GM21390 (cell line): ENCODE data around the gene OTOGL.
A peak's percentile ranks its signal among the peaks of the same experiment; 100 is the strongest.
"Not testable (repeated sequence)": the region's sequence is repeated elsewhere in the genome, so short reads cannot be mapped to it uniquely, and the experiment has no call there.

Source experiments
- ATAC-seq: cut with Tn5 transposase; IDR thresholded peaks from one replicate; pipeline ENCODE4 v1.9.1; 2021; ENCODE audit not compliant: unreplicated experiment

Gene OTOGL

DNA sequence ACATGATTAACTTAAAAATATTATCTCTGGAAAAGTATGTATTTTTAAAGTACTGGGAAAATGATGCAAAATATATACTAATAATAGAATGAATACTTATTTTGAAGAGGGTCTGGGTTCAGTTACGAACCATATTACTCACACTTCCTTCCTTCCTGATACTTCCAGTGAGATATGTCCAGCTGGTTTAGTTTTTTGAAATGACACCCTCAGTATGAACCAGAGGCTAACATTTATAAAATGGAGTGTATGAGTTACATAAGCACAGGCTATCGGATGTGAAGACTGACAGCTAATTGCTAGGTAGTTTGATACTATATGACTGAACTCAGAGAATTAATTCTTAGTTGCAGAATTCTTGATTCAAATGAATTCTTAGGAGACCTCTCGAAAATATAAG lies 122.9 kb downstream of the OTOGL start:
- peak; percentile 65 for ATAC-seq

DNA sequence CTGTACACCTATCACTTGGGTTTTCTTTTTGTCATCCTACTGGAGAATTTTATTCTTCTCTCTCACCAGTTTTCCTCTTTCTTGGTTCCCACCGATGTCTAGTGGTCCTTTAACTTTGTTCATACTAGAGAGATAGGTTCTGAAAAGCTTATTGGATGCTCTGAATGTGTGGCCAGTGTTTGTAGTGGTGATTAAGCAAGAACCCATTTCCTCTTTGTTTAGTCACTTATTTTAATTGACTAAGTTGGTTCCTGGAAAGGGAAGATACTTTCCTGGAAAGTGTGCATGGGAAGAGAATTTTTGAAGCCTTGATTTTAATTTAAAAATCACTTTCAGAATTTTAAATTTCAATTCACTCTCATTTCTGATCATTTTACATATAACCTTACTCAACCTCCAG lies 127.2 kb downstream of the OTOGL start:
- no peak for ATAC-seq

DNA sequence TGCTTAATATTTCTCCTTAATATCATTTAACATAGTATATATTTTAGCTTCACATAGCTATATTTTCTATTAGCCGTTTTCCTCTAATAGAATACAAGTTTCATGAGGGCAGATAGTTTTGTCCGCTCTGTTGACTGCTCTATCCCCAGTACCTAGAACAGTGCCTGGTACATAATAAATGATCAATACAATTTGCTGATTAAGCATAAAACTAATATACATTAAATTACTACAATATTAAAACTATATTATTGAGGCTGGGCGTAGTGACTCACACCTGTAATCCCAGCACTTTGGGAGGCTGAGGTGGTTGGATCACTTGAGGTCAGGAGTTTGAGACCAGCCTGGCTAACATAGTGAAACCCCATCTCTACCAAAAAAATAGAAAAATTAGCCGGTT lies 128.6 kb downstream of the OTOGL start:
- ATAC-seq = not testable (repeated sequence)

DNA sequence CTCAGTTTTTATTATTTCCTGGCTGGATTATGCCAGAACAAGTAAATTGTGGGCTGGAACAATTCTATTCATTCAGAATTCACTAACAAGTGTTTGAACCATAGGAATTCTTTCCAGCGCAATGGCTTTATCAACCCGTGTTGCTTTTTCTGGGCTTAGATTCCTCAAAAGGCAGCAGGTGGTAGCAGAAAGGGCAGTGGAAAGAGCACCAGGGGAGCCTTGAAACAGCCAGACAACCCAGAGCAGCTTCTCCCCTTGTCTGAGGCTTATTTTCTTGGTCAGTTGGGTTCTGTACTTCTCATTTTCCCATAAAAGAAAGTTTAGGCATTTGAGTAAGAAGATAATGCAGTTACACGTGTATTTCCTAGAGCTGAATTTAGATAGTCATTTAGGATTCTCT lies 130.7 kb downstream of the OTOGL start:
- no peak for ATAC-seq

DNA sequence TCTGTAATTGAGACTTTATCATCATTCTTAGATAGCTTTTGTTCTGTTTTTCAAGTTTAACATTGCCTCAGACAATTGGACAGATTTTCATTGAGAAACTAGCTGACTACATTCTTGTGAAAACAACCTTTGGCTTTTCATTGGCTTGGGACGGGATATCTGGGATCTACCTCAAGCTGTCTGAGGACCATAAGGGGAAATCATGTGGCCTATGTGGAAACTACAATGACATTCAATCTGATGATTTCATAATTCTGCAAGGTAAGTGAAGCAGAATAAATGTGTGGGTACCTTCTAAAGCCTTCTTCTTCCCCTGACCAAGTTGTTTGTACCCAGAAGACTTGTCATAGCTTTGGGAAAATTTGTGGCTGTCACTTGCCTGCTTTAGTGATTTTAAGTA lies 133.5 kb downstream of the OTOGL start:
- ATAC-seq = no peak

DNA sequence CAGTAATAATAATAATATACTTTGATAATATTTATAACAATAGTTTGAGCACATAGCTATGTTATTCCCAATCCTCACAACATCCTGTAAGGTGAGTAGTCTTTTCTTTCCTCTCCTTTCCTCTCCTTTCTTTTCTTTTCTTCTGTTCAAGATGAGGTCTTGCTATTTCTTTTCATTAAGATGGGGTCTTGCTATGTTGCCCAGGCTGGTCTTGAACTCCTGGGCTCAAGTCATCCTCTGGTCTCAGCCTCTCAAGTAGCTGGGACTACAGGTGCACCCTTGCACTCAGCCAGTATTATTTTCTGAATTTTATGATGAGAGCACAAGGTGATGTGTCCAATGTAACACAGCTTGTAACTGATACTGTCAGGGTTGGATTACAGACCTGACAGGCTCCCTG lies 134.6 kb downstream of the OTOGL start:
- ATAC-seq = no peak

DNA sequence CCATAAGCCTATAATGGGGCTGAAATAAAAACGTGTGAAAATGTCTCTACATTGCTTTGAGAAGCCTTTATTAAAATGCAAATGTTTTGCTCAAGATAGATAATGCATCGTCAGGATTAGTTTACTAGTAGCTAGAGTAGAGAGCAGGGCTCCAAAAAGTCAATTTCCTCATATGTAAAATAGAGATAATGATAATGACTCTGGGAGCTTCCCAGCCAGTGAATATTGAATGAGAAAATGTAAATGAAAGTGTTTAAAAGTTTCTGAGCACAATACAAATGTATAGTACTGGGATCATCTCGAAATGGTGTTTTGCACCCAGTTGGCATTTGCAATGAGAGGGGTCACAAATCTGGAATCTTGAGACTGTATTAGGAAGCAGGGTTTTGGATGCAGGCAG lies 135.3 kb downstream of the OTOGL start:
- no peak for ATAC-seq

DNA sequence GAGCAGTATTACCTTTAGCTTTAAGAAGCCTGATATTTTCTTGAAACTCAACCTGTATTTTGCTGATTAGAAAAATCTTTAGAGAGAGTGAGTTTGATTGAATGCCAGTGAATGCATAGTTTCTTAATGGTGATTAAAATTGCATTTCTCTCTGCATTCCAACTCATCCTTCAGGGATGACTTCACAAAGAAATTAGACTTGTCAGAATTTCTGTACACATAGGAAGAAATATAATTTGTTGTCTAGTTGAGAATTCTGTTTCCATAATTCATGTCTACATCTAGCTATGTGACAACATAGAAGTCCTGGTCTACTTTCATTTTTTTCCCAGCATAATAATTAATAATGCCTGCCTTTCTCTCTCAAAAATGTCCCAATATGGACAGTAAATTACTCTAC lies 136.6 kb downstream of the OTOGL start:
- ATAC-seq = no peak

DNA sequence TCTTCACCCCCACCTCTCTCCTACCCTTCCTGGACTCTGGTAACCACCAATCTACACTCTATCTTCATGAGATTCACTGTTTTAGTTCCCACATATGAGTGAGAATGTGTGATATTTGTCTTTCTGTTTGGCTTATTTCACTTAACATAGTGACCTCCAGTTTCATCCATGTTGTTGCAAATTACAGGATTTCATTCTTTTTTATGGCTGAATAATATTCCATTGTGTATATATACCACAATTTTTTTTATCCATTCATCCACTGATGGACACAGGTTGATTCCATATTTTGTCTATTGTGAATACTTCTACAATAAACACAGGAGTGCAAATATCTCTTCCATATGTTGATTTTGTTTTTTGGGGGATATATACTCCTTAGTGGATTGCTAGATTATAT lies 140.5 kb downstream of the OTOGL start:
- no peak for ATAC-seq

DNA sequence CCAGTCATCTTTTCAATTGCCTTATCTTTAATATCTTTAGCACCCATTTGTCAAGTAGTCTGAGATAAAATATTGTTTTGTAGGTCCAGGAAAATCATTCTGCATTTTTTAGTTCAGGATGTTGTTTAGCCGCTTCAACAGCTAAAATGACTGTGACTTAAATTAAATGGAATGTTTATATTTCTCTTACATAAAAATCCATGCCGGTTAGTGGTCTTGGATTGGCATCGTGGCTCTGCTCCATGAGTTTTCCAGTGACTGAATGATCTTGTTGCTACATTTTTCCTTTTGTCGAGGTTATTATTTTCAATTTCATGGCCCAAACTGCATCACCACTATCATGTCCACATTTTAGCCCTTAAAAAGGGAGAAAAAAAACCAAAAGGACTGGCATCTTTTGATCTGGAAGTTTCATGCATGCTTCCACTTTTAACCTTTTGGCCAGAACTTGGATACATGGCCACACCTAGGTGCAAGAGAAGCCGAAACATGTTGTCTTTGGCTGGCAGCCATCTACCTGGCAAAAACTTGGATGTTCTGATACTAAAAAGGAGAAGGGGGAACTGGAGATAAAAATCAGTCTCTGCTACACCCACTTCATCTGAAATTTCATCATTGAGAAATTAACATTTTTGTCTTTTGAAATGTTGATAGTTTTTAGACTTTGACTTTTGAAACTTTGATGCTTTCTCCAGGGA lies 142.4 kb downstream of the OTOGL start:
- ATAC-seq = no peak

DNA sequence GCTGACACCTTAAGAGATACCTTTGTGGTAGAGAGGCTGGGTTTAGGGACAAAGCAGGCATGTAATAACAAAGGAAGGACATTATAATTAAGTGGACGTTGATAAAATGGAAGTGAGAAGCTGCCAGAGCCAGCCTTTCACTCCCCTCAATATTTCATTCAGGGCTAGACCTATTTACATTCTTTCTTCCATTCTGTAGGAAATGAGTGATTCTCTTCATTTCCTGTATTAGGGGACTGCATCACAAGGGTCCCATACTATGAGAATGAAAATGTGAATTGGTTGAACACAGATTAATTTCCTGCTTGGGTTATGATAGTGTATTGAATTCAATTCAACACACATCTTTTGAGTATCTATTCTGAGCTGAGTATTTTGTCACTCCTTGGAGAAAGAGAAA lies 143.0 kb downstream of the OTOGL start:
- ATAC-seq = no peak

DNA sequence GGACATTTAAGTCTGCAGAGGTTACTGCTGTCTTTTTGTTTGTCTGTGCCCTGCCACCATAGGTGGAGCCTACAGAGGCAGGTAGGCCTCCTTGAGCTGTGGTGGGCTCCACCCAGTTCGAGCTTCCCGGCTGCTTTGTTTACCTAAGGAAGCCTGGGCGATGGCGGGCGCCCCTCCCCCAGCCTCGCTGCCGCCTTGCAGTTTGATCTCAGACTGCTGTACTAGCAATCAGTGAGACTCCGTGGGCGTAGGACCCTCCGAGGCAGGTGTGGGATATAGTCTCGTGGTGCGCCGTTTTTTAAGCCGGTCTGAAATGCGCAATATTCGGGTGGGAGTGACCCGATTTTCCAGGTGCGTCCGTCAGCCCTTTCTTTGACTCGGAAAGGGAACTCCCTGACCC lies 150.2 kb downstream of the OTOGL start:
- ATAC-seq = not testable (repeated sequence)

DNA sequence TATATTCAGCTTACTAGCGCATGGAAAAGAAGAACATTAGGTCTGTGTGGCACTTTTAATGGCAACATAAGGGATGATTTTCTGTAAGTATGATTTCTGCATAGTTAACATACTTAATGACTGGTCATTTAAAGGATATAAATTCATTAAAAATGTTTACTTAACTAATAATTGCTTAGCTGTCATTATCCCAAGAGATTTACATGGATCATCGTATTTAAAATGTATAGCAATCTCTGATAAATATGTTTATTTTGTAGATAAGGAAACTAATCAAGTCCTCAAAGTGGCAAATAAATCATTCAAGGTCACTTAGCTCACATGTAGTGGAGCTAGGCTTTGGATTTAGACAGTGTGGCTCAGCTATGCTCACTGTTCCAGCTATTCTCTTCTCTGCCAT lies 158.6 kb downstream of the OTOGL start:
- ATAC-seq = no peak

DNA sequence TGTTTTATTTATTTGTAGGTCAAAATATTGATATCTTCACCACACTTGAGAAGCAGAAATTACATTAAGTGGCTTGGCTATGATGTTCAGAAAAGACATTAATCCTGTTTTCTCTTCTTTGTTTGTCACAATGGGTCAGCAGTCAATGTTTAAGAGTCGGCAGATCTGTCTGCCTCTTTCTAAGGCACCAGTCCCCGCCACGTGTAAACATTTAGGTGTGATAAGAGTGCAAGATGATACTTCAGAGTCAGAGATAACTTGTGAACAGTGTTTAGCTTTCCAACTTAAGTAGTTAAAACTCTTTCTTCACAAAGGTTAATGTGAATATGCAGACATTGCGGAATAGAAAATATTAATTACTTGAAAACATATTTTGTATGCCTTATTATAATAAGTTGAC lies 160.9 kb downstream of the OTOGL start:
- no peak for ATAC-seq

DNA sequence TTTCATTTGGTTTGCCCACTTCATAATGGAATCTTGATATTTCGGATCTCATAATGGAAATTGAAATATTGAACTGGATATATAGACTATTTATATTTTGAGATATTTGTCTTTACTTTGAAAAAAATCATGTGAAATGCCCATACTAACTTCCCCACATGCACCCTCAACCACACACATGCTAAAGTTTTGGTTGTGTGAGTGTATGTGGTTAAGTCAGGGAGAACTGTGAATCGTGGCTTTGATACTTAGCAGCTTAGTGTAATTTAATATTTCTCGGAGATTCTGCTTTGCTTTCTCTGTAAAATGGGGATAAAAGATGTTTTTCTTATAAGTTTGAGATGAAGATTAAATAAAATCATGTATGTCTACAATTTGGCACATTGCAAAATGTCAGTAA lies 162.1 kb downstream of the OTOGL start:
- ATAC-seq = no peak

DNA sequence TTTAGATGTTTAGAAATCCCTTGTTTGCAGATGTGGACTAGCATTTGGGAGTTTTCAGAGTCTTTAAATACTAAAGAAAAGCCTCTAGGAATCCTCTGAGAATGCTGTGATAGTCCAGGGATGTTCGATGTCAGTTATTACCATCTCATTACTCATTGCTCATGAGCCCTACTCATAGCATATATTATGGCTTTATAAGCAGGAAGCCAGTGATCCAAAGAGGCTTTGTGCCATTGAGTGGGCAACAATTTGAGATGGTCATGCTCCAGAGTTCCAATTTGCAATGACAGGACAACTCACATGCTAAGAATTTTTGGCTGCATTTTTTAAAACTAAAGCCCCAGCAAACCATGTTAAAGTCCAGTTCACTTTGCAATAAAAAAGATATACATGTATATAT lies 163.0 kb downstream of the OTOGL start:
- ATAC-seq = no peak

DNA sequence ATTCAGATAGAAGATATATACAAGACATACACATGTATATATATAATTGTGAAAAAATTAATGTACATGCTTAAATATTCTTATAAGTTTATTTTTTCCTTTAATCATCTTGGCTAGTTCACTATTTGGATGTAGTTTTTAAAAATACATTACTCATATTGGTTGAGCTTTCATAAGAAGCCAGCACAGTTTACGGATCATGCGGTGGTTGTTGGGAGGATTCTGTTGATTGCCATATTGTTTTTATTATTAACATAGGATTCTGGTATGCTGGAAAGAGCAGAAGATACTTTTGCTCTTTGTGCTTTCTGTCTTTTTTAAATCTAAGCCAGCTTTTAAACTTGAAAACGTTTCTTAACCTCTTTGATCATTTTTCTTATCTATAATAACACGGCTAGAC lies 163.4 kb downstream of the OTOGL start:
- ATAC-seq = no peak

DNA sequence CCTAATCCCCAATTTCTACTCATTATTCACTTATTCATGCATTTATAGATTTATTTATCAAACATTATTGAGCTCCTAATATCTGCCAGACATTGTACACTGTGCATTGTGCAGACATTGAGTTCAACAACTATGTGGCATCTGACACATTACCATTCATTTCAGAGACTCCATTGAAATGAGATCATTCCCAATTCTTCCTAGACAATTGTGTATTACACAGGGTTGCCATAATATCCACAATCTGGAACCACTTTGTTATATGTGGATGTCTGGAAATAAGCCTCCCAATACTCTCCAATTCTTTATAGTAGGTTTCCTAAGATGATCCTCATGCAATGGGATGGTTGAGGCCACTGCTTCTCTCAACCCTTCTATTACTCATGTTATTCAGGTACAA lies 165.0 kb downstream of the OTOGL start:
- no peak for ATAC-seq

DNA sequence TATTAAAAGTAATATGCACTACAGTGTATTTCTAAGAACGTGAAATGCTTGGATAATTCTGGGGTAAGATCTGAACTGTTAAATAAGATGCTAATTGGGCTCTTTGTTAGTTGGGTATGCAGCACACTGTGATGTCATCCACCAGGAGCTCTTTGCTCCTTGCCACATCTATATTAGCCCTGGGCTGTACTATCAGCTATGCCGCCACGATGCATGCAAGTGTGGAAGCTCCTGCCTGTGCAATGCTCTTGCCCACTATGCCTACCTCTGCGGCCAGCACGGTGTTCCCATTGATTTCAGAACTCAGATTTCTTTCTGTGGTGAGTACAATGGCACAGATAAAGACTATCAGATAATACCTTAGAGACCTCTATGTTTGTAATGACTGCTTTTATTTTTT lies 165.6 kb downstream of the OTOGL start:
- no peak for ATAC-seq

DNA sequence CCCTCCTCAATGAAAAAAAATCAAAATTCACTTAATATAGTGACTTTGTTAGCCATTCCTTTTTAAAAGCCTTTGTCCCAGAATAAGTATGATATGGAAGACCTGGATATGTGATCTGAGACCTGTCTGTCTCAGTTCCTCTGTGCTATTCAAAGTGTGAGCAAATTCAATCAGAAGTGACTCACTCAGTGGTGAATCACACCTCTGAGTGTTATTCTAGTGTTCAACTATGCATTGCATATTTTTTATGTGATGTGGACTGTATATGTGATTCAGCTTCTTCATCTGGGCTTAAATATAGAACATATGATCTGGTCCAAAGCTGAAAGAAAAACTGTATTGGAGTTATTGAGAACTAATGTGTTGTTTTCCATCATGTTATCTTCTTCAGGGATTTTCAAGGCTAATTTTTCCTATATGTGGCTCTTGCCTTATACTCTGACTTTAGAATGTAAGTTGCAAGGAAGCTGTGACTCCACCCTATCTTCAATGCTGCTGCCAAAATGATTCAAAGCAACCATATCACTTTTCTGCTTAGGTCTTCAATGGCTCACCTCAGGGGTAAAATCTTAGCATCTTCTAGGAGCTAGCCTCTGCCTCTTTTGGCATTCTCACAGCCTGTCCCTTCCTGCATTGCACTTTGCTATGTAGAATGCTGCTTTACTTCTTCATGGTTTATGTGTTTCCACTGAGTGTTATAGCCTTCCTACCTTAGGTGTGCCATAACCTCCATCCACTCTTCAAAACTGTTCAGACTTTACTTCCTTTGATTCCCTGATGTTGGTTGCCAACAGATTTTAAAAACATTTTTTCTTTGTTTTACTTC lies 169.8 kb downstream of the OTOGL start:
- ATAC-seq = peak; percentile 54

DNA sequence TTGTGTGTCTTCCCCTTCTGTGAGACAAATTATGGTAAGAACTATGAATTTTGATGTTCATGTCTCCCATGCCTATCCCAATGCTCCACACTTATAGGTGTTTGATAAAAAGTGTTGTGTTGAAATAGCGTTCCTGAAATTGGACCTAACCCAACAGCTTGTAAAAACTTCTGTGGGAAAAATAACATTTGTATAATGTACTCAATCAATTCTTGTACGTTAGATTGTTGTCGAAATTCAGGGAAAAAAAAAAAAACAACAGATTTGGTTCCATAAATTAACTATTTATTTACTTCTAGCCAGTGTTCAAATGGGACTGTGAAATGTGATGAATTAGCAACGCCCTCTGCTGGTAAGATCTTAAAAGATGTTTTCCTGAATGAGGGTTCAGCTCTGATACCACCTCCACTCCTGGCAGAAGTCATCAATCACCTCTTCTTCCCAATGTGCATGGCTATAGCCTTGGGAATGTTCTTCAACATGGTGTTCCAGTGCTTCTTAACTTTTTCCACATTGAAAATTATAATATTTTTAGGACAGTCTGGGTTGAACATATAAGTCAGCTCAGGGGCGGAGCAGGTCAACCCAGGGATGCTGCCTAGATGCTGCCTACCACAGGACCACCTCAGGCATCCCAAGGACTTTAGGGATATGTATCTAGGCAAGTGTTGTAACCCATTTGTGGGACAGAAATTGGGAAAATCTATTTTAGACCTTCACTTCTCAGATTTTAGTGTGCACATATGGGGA lies 170.6 kb downstream of the OTOGL start:
- no peak for ATAC-seq

DNA sequence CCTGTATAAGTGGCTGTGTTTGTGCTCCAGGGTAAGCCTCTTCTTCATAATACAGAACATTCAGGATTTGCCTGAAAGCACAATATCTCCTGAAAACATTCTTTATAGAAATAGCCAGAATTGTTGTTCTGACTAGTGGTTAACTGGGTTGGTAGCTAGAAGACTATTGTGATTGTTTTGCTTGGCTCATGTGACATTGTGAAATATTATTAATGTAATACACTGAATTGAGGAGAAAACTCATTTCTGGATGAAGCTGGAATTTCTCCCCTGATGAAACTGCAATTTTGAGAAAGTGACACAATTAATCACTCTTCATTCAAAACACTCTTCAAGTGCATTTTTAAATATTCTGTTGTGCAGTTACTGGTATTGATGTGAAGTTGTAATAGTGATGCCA lies 172.4 kb downstream of the OTOGL start:
- no peak for ATAC-seq
